Measurements from ENCODE around the gene GGPS1. TPM values are rescaled to one million over a fixed set of nuclear protein-coding genes. Genes with fewer than 3 reads are reported as not detected.

GGPS1 gene
- total RNA-seq, 4 donors from 2014 or later: 15.4 to 26.2 (median 17.8) TPM

GRCh38 chr1:235326719-235327558 lies 1.4 kb upstream of the GGPS1 start:
- DNase-seq (ENCODE audit: low spot score) (peak; percentile 24), ATAC-seq (ENCODE audit: low FRiP score) (peak; percentile 3)
- TF ChIP-seq CTCF (IDR thresholded peaks at IDR 0.05): no peak

GRCh38 chr1:235327559-235328270 lies 655 bp upstream of the GGPS1 start, which contains the start of gene ARID4B:
Gene ARID4B, minus strand, starts transcription at chr1:235328179. Its CDS starts 1,260 bp downstream, at chr1:235326919.
- ATAC-seq (ENCODE audit: low FRiP score) (peak; percentile 27), DNase-seq (ENCODE audit: low spot score) (peak; percentile 55)
- TF ChIP-seq CTCF (IDR thresholded peaks at IDR 0.05): no peak

- no peak for DNase-seq (ENCODE audit: low spot score)
- no peak for ATAC-seq (ENCODE audit: low FRiP score)
- no peak for TF ChIP-seq CTCF (IDR thresholded peaks at IDR 0.05)
These were observed 951 bp downstream of the GGPS1 start for GRCh38 chr1:235329139-235329902.

GRCh38 chr1:235330918-235331285 lies 2.5 kb downstream of the GGPS1 start:
- no peak for TF ChIP-seq CTCF (IDR thresholded peaks at IDR 0.05)
- ATAC-seq (ENCODE audit: low FRiP score) (no peak), DNase-seq (ENCODE audit: low spot score) (no peak)

- DNase-seq (ENCODE audit: low spot score) (no peak), ATAC-seq (ENCODE audit: low FRiP score) (no peak)
- TF ChIP-seq CTCF (IDR thresholded peaks at IDR 0.05): no peak
These were observed 3.0 kb downstream of the GGPS1 start for GRCh38 chr1:235331401-235331800.

- no peak for TF ChIP-seq CTCF (IDR thresholded peaks at IDR 0.05)
- no peak for DNase-seq (ENCODE audit: low spot score)
- ATAC-seq (ENCODE audit: low FRiP score): peak; percentile 70
These were observed 8.5 kb downstream of the GGPS1 start for GRCh38 chr1:235336903-235337302.

Data from omental fat pad (tissue), 4 donors.